Erythroblast (primary cell): ENCODE measurements around the gene TRAPPC14.

Experiments
- GATA1 ChIP-seq: IDR thresholded peaks from 2 replicates; pipeline ENCODE4 v1.6.1; 2011; ENCODE audit warnings: low read depth, mild to moderate bottlenecking, control low read depth, low read length, moderate library complexity
- POLR2A ChIP-seq: IDR thresholded peaks from 2 replicates; pipeline ENCODE4 v1.6.1; 2011; ENCODE audit warnings: mild to moderate bottlenecking, low read length

DNA sequence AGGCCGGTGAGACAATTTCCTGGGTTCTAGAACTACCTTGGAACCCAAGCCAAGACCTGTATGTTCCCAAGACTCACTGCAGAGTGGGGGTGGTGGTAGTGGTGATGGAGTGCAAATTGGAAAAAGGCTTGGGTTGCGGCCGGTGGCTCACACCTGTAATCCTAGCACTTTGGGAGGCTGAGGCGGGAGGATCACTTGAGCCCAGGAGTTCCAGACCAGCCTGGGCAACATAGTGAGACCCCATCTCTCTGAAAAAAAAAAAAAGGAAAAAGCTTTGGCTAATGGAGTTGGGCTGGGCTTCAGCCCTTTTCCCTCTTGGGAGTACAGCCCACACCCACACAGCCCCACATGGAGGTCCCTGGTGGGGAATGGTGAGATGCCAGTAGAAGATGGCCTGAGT, 53.0 kb downstream of the TRAPPC14 start:
- TF ChIP-seq POLR2A (no peak), GATA1 (no peak)
